ENCODE measurements around the gene SWT1.

DNA sequence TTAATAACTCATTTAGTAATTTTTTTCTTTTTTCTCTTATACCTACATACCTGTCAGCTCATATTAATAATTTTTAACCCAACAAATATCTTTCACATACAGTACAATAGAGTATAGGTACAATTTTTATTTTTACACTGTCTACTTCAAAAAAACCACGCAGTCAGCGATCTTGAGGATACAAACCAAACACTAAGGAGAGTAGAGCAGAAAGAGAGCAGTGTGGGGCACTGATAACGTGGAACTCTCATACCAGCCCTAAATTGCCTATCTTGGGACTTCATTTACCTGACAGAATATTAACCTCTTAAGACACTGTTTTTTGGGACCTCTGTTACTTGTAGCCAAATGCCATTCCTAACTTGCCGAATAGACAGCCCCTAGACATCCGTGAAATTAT, 5.8 kb upstream of the SWT1 start:
- TF ChIP-seq CTCF (conservative IDR thresholded peaks at IDR 0.05; ENCODE audit: low read depth, low read length) (no peak), CEBPB (IDR thresholded peaks at IDR 0.05; ENCODE audit: low read depth, low read length) (no peak), RAD21 (IDR thresholded peaks at IDR 0.05; ENCODE audit: low read length) (no peak), POLR2A (IDR thresholded peaks at IDR 0.05; ENCODE audit: low read depth, low read length) (no peak), RCOR1 (IDR thresholded peaks at IDR 0.05; ENCODE audit: insufficient replicate concordance, low read length) (no peak)

Measured in IMR-90 (cell line).